ENCODE data around the gene ZBTB18.
A peak's percentile ranks its signal among the peaks of the same experiment; 100 is the strongest.

ZBTB18 gene

DNA sequence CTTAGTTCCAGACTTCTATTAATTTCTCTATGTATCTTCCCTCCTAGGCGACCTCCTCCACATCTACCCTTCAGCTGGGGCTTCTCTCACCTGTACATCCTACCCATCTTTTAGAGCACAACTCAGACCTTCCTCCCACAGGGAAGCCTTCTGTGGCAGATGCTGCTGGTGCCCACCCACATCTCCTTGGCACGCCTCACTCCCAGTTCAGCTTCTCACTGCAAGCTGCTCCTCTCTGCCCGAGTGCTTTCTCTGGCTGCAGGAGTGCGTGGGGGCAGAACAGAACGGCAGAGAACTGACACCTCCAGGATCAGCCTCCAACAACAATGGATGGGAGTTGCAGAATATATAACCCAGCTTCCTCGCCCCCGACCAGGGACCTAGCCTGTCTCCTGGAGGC lies 36.5 kb downstream of the ZBTB18 start:
- Histone ChIP-seq H3K4me1 (ENCODE audit: control insufficient read depth in 1 of 2, insufficient read depth in 2 of 2, low read length in 2 of 2) (no peaks in the 10 kb centered on the region), H2BK120ac (ENCODE audit: insufficient read depth, low read length, poor library complexity) (no peak overlapping the region), H3K27ac (ENCODE audit: low read depth, low read length) (no peak overlapping the region), H3K79me2 (ENCODE audit: control insufficient read depth, insufficient read depth, low read length, poor library complexity) (no peaks in the 10 kb centered on the region), H2AFZ (ENCODE audit: insufficient read depth, low read length, poor library complexity) (no peak overlapping the region), H4K12ac (ENCODE audit: low read depth, low read length) (no peak overlapping the region), H4K8ac (ENCODE audit: low read depth, low read length) (no peak overlapping the region), H2BK5ac (ENCODE audit: low read depth, low read length, poor library complexity) (no peak overlapping the region), H2BK12ac (ENCODE audit: low read length) (no peak overlapping the region), H3K18ac (ENCODE audit: low read length) (no peak overlapping the region), H3K79me1 (ENCODE audit: low read length) (no peaks in the 10 kb centered on the region), H3K4me2 (ENCODE audit: low read length) (no peak overlapping the region), H3K27me3 (ENCODE audit: insufficient read depth, low read length) (no peaks in the 10 kb centered on the region), H3K14ac (ENCODE audit: low read length) (no peak overlapping the region), H4K91ac (ENCODE audit: low read depth, low read length) (no peak overlapping the region), H3K23ac (ENCODE audit: low read length) (peak overlapping the region; percentile 34), H3K9ac (ENCODE audit: low read length) (no peak overlapping the region), H2AK5ac (ENCODE audit: low read length) (no peak overlapping the region), H3K9me3 (ENCODE audit: insufficient read depth, low read depth, low read length) (peaks cover 2% of the 10 kb centered on the region), H3K36me3 (ENCODE audit: control insufficient read depth in 1 of 2, insufficient read depth in 2 of 2, low read length in 2 of 2) (no peaks in the 10 kb centered on the region), H3K4ac (ENCODE audit: low read depth, low read length) (no peak overlapping the region), H3K4me3 (ENCODE audit: low read depth, low read length) (no peak overlapping the region)
- no peak for DNase-seq
- no CpG with 5 or more reads among the region's 7 CpGs for WGBS (ENCODE audit: extremely low coverage, insufficient coverage, insufficient read length)

DNA sequence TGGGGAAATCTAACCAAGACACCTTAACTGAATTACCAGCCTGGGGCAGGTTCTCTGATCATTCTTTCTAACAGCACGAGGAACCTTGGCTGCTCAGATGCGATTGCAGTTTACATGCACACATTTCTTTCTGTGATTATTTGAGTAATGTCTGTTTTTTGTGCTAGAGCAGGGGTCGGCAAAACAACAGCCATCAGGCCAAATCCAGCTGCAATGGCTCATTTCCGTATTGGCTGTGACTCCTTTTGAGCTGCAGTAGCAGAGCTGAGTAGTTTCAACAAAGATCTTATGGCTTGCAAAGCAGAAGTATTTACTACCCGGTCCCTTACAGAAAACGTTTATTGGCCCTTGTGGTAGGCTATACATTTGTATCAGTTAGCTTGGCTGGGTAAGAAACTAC lies 37.1 kb downstream of the ZBTB18 start:
- Histone ChIP-seq H2AFZ (ENCODE audit: insufficient read depth, low read length, poor library complexity) (no peak overlapping the region), H2AK5ac (ENCODE audit: low read length) (no peak overlapping the region), H3K23ac (ENCODE audit: low read length) (no peak overlapping the region), H3K9me3 (ENCODE audit: insufficient read depth, low read depth, low read length) (peaks cover 2% of the 10 kb centered on the region), H4K91ac (ENCODE audit: low read depth, low read length) (no peak overlapping the region), H2BK5ac (ENCODE audit: low read depth, low read length, poor library complexity) (no peak overlapping the region), H3K18ac (ENCODE audit: low read length) (no peak overlapping the region), H3K14ac (ENCODE audit: low read length) (no peak overlapping the region), H3K27me3 (ENCODE audit: insufficient read depth, low read length) (no peaks in the 10 kb centered on the region), H3K4me1 (ENCODE audit: control insufficient read depth in 1 of 2, insufficient read depth in 2 of 2, low read length in 2 of 2) (no peaks in the 10 kb centered on the region), H3K79me2 (ENCODE audit: control insufficient read depth, insufficient read depth, low read length, poor library complexity) (no peaks in the 10 kb centered on the region), H4K12ac (ENCODE audit: low read depth, low read length) (no peak overlapping the region), H3K4me3 (ENCODE audit: low read depth, low read length) (no peak overlapping the region), H2BK12ac (ENCODE audit: low read length) (no peak overlapping the region), H3K4me2 (ENCODE audit: low read length) (no peak overlapping the region), H3K9ac (ENCODE audit: low read length) (no peak overlapping the region), H3K36me3 (ENCODE audit: control insufficient read depth in 1 of 2, insufficient read depth in 2 of 2, low read length in 2 of 2) (no peaks in the 10 kb centered on the region), H3K79me1 (ENCODE audit: low read length) (no peaks in the 10 kb centered on the region), H2BK120ac (ENCODE audit: insufficient read depth, low read length, poor library complexity) (no peak overlapping the region), H4K8ac (ENCODE audit: low read depth, low read length) (no peak overlapping the region), H3K4ac (ENCODE audit: low read depth, low read length) (no peak overlapping the region), H3K27ac (ENCODE audit: low read depth, low read length) (no peak overlapping the region)
- DNase-seq, result no peak
- WGBS (ENCODE audit: extremely low coverage, insufficient coverage, insufficient read length), result no CpG with 5 or more reads among the region's 6 CpGs

DNA sequence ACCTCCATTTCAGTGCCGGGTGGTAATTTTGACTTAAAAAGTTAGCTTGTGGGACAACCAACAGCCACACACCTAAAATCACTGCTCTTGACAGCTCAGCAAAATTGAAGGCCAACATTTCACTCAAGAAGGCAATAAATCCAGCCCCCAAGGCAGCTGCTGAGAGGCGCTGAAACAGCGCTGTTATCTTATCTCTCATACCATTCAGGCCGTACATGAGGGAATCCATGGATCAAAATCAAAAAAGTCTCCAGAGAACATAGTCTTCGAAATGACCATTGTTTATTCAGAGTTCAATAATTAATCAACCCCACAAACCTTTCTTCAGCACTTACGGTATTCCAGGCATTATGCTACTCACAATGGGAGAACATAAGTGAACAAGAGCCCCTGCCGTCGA lies 38.5 kb downstream of the ZBTB18 start:
- no peaks in the 10 kb centered on the region for H3K27me3 ChIP-seq (ENCODE audit: insufficient read depth, low read length)
- DNase-seq, result peak in 1 of 2 donors; percentile 46
- no peak overlapping the region for H2AFZ ChIP-seq (ENCODE audit: insufficient read depth, low read length, poor library complexity)
- H3K4me3 ChIP-seq (ENCODE audit: low read depth, low read length), result no peak overlapping the region
- H3K18ac ChIP-seq (ENCODE audit: low read length), result no peak overlapping the region
- H3K4me1 ChIP-seq (ENCODE audit: control insufficient read depth in 1 of 2, insufficient read depth in 2 of 2, low read length in 2 of 2), result no peaks in the 10 kb centered on the region
- no CpG with 5 or more reads among the region's 8 CpGs for WGBS (ENCODE audit: extremely low coverage, insufficient coverage, insufficient read length)
- peaks cover 2% of the 10 kb centered on the region for H3K9me3 ChIP-seq (ENCODE audit: insufficient read depth, low read depth, low read length)
- no peak overlapping the region for H3K4ac ChIP-seq (ENCODE audit: low read depth, low read length)
- no peak overlapping the region for H4K12ac ChIP-seq (ENCODE audit: low read depth, low read length)
- no peak overlapping the region for H3K23ac ChIP-seq (ENCODE audit: low read length)
- no peak overlapping the region for H3K4me2 ChIP-seq (ENCODE audit: low read length)
- H3K9ac ChIP-seq (ENCODE audit: low read length), result no peak overlapping the region
- no peak overlapping the region for H4K91ac ChIP-seq (ENCODE audit: low read depth, low read length)
- no peak overlapping the region for H3K27ac ChIP-seq (ENCODE audit: low read depth, low read length)
- no peak overlapping the region for H2BK120ac ChIP-seq (ENCODE audit: insufficient read depth, low read length, poor library complexity)
- no peak overlapping the region for H2AK5ac ChIP-seq (ENCODE audit: low read length)
- no peak overlapping the region for H2BK5ac ChIP-seq (ENCODE audit: low read depth, low read length, poor library complexity)
- no peak overlapping the region for H3K14ac ChIP-seq (ENCODE audit: low read length)
- H3K79me2 ChIP-seq (ENCODE audit: control insufficient read depth, insufficient read depth, low read length, poor library complexity), result no peaks in the 10 kb centered on the region
- no peak overlapping the region for H4K8ac ChIP-seq (ENCODE audit: low read depth, low read length)
- no peaks in the 10 kb centered on the region for H3K79me1 ChIP-seq (ENCODE audit: low read length)
- H3K36me3 ChIP-seq (ENCODE audit: control insufficient read depth in 1 of 2, insufficient read depth in 2 of 2, low read length in 2 of 2), result no peaks in the 10 kb centered on the region
- H2BK12ac ChIP-seq (ENCODE audit: low read length), result no peak overlapping the region

DNA sequence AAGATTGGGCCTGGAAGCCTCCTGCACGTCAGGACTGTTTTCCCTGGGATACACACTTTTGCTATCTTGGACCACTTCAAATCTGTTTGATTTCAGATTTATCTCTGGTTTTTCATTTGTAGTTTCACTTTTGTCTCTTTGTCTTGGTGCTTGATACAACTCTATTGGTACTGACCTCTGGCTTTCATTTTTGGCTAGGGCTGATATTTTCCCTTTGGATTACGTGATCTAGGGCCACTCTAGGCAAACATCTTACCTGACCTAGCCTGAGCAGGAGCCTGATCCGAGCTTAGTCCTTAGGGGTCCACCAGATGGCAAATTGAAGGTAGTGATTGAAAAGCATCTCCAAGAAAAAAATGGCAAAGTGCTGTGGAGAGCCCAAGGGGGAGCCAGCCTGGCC lies 39.6 kb downstream of the ZBTB18 start:
- Histone ChIP-seq H2AFZ (ENCODE audit: insufficient read depth, low read length, poor library complexity) (no peak overlapping the region), H3K9ac (ENCODE audit: low read length) (no peak overlapping the region), H3K27me3 (ENCODE audit: insufficient read depth, low read length) (no peaks in the 10 kb centered on the region), H2AK5ac (ENCODE audit: low read length) (no peak overlapping the region), H3K4me3 (ENCODE audit: low read depth, low read length) (no peak overlapping the region), H3K23ac (ENCODE audit: low read length) (no peak overlapping the region), H4K8ac (ENCODE audit: low read depth, low read length) (no peak overlapping the region), H3K79me2 (ENCODE audit: control insufficient read depth, insufficient read depth, low read length, poor library complexity) (no peaks in the 10 kb centered on the region), H3K36me3 (ENCODE audit: control insufficient read depth in 1 of 2, insufficient read depth in 2 of 2, low read length in 2 of 2) (no peaks in the 10 kb centered on the region), H3K27ac (ENCODE audit: low read depth, low read length) (no peak overlapping the region), H3K9me3 (ENCODE audit: insufficient read depth, low read depth, low read length) (peaks cover 2% of the 10 kb centered on the region), H3K4me2 (ENCODE audit: low read length) (no peak overlapping the region), H2BK12ac (ENCODE audit: low read length) (no peak overlapping the region), H3K14ac (ENCODE audit: low read length) (no peak overlapping the region), H2BK5ac (ENCODE audit: low read depth, low read length, poor library complexity) (no peak overlapping the region), H3K4ac (ENCODE audit: low read depth, low read length) (no peak overlapping the region), H4K91ac (ENCODE audit: low read depth, low read length) (no peak overlapping the region), H2BK120ac (ENCODE audit: insufficient read depth, low read length, poor library complexity) (no peak overlapping the region), H4K12ac (ENCODE audit: low read depth, low read length) (no peak overlapping the region), H3K79me1 (ENCODE audit: low read length) (no peaks in the 10 kb centered on the region), H3K18ac (ENCODE audit: low read length) (no peak overlapping the region), H3K4me1 (ENCODE audit: control insufficient read depth in 1 of 2, insufficient read depth in 2 of 2, low read length in 2 of 2) (no peaks in the 10 kb centered on the region)
- WGBS (ENCODE audit: extremely low coverage, insufficient coverage, insufficient read length), result no CpG with 5 or more reads among the region's 3 CpGs
- no peak for DNase-seq

Data from trophoblast cell (in vitro differentiated cells and primary cell).